PFSK-1 (cell line): ENCODE measurements around the gene SUPT3H.

Source experiments
- FOXP2 ChIP-seq: optimal IDR thresholded peaks from 2 replicates; pipeline ENCODE3; 2011; ENCODE audit warnings: borderline replicate concordance, control low read depth, inconsistent platforms; ENCODE audit not compliant: insufficient read depth; ENCODE audit errors: extremely low read length, extremely low read depth
- TF ChIP-seq, protein P1 (sequence below), 2 experiments: IDR thresholded peaks; 2 replicates each; pipeline versions ENCODE4 v1.6.1 to v1.8.0; 2011 to 2012; ENCODE audit warnings: low read depth in 2 of 2, low read length in 2 of 2, control low read depth in 1 of 2, inconsistent platforms in 1 of 2, mild to moderate bottlenecking in 1 of 2, moderate library complexity in 1 of 2; ENCODE audit not compliant: insufficient read depth in 1 of 2

DNA sequence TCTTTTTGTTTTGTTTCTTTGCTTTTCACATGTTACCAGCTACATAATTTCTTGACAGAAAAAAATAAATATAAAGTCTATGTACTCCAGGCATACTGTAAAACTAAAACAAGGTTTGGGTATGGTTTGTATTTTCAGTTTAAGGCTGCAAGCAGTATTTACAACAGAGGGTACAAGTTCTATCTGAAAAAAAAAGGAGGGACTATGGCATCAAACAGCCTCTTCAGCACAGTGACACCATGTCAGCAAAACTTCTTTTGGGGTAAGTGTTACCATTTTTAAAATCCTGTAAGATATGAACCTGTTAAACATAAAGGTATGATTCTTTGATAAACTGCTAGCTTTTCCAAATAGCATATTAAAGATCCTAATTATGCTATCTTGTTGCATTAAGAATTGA lies 49.2 kb downstream of the SUPT3H start:
- TF ChIP-seq, protein P1, sequence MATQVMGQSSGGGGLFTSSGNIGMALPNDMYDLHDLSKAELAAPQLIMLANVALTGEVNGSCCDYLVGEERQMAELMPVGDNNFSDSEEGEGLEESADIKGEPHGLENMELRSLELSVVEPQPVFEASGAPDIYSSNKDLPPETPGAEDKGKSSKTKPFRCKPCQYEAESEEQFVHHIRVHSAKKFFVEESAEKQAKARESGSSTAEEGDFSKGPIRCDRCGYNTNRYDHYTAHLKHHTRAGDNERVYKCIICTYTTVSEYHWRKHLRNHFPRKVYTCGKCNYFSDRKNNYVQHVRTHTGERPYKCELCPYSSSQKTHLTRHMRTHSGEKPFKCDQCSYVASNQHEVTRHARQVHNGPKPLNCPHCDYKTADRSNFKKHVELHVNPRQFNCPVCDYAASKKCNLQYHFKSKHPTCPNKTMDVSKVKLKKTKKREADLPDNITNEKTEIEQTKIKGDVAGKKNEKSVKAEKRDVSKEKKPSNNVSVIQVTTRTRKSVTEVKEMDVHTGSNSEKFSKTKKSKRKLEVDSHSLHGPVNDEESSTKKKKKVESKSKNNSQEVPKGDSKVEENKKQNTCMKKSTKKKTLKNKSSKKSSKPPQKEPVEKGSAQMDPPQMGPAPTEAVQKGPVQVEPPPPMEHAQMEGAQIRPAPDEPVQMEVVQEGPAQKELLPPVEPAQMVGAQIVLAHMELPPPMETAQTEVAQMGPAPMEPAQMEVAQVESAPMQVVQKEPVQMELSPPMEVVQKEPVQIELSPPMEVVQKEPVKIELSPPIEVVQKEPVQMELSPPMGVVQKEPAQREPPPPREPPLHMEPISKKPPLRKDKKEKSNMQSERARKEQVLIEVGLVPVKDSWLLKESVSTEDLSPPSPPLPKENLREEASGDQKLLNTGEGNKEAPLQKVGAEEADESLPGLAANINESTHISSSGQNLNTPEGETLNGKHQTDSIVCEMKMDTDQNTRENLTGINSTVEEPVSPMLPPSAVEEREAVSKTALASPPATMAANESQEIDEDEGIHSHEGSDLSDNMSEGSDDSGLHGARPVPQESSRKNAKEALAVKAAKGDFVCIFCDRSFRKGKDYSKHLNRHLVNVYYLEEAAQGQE (IDR thresholded peaks at IDR 0.05; ENCODE audit: insufficient read depth in 1 of 2, low read depth in 2 of 2, low read length in 2 of 2), result no peak
- TF ChIP-seq FOXP2, result no peak
